GM12873 (cell line): Measurements from ENCODE around the gene SLC10A7.

Experiments used
- CTCF ChIP-seq: IDR thresholded peaks from 2 replicates; pipeline ENCODE4 v1.5.1; 2012; ENCODE audit warnings: low read depth, mild to moderate bottlenecking, moderate library complexity, low read length, control low read depth; ENCODE audit not compliant: insufficient read depth; ENCODE audit errors: missing control alignments

Gene SLC10A7

GRCh38 chr4:146340798-146341197 is 180.9 kb downstream of the SLC10A7 start:
- peak; percentile 36 for TF ChIP-seq CTCF

GRCh38 chr4:146338512-146338911 is 183.2 kb downstream of the SLC10A7 start:
- TF ChIP-seq CTCF = peak; percentile 15

- no peak for TF ChIP-seq CTCF
Observed at GRCh38 chr4:146336410-146336807, 185.3 kb downstream of the SLC10A7 start.

- no peak for TF ChIP-seq CTCF
Observed at GRCh38 chr4:146335763-146336409, 185.9 kb downstream of the SLC10A7 start.

- no peak for TF ChIP-seq CTCF
Observed at GRCh38 chr4:146334862-146335449, 186.8 kb downstream of the SLC10A7 start.

GRCh38 chr4:146333895-146334262 is 187.9 kb downstream of the SLC10A7 start:
- no peak for TF ChIP-seq CTCF

GRCh38 chr4:146333187-146333894 is 188.4 kb downstream of the SLC10A7 start:
- TF ChIP-seq CTCF = no peak
